Measurements from ENCODE around the gene LRRC71. TPM values are rescaled to one million over a fixed set of nuclear protein-coding genes. Genes with fewer than 3 reads are reported as not detected.

LRRC71 gene
- total and polyA plus RNA-seq, 2 experiments from 2014 or later: 0.32 TPM; not detected in 1

DNA sequence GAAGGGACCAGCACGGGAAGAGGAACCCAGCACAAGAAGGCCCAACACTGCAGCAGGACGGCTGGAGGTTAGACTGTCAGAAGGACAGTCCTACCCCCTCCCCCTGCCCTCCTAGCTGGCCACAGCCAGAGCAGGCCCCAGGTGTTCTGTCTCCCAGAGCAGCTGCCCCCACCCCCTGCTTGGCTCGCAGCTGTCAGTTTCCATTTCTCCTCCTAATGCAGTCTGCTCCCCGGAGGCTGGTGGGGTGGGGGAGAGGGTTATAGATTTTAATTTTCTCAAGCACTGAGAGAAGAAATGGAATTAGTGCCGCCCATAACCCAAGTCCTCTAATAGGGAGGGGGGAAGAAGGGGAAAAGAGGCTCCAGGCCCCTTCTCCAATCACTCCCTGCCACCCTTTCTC lies 40.0 kb upstream of the LRRC71 start:
- Histone ChIP-seq H2AFZ (no peak overlapping the region), H3K4me1 (ENCODE audit: insufficient read depth) (no peaks in the 10 kb centered on the region), H3K4me2 (ENCODE audit: unreplicated experiment) (no peak overlapping the region), H3K79me2 (ENCODE audit: insufficient read depth) (no peaks in the 10 kb centered on the region), H3K36me3 (ENCODE audit: low read depth) (no peaks in the 10 kb centered on the region), H3K9me2 (ENCODE audit: insufficient read depth) (no peaks in the 10 kb centered on the region), H3K4me3 (no peak overlapping the region), H3K27me3 (replicated peaks; ENCODE audit: insufficient read depth) (peaks cover 19% of the 10 kb centered on the region; the same call in 1 of the 2 replicates), H3F3A (ENCODE audit: insufficient read depth) (no peaks in the 10 kb centered on the region), H3K27ac (no peak overlapping the region), H3K9me3 (ENCODE audit: low read depth) (no peaks in the 10 kb centered on the region), H3K9ac (no peak overlapping the region), H4K20me1 (ENCODE audit: insufficient read depth) (no peaks in the 10 kb centered on the region)
- 72 to 81% methylated on average over 5 of the region's 5 CpGs for WGBS, 2 experiments (ENCODE audit: low coverage in 1 of 2, low lambda C conversion rate in 2 of 2, missing lambda C conversion rate in 2 of 2)
- in situ Hi-C loops (cut with MboI): loop anchor here (10.0 kb wide), 1 partner anchor 86 kb away; no protein-coding TSS in a partner anchor
- no peak for DNase-seq
- no peak for TF ChIP-seq EZH2phosphoT487 (IDR thresholded peaks at IDR 0.05; ENCODE audit: insufficient read depth, low read depth)
- TF ChIP-seq EZH2 (IDR thresholded peaks at IDR 0.05; ENCODE audit: insufficient read depth, poor library complexity, severe bottlenecking): no peak

DNA sequence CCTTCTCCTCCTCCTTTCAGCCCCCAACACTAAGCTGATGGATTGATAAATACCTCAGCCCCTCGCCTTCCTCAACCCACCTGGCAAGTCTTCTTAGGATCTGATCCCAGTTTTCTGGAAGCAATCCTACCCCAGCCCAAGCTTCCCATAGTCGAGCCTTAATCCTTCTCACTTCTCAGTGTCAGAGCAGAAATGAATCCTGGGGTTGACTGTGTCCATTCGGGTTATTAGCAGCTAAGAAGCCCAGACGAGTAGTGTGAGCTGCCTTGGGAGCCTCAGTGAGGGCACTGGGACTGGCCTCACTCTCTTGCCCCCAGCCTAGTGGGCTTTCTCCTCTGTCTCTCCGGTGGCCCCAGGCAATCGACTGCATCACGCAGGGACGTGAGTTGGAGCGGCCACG lies 39.3 kb upstream of the LRRC71 start:
- TF ChIP-seq EZH2 (IDR thresholded peaks at IDR 0.05; ENCODE audit: insufficient read depth, poor library complexity, severe bottlenecking) (no peak), EZH2phosphoT487 (IDR thresholded peaks at IDR 0.05; ENCODE audit: insufficient read depth, low read depth) (no peak)
- Histone ChIP-seq H4K20me1 (ENCODE audit: insufficient read depth) (no peaks in the 10 kb centered on the region), H3K9me3 (ENCODE audit: low read depth) (no peaks in the 10 kb centered on the region), H2AFZ (no peak overlapping the region), H3K79me2 (ENCODE audit: insufficient read depth) (no peaks in the 10 kb centered on the region), H3K27ac (no peak overlapping the region), H3K9ac (no peak overlapping the region), H3K9me2 (ENCODE audit: insufficient read depth) (no peaks in the 10 kb centered on the region), H3K36me3 (ENCODE audit: low read depth) (no peaks in the 10 kb centered on the region), H3K4me1 (ENCODE audit: insufficient read depth) (no peaks in the 10 kb centered on the region), H3K27me3 (replicated peaks; ENCODE audit: insufficient read depth) (peaks cover 19% of the 10 kb centered on the region; the same call in 1 of the 2 replicates), H3K4me2 (ENCODE audit: unreplicated experiment) (no peak overlapping the region), H3F3A (ENCODE audit: insufficient read depth) (no peaks in the 10 kb centered on the region), H3K4me3 (no peak overlapping the region)
- WGBS, 2 experiments (ENCODE audit: low coverage in 1 of 2, low lambda C conversion rate in 2 of 2, missing lambda C conversion rate in 2 of 2): 23 to 26% methylated on average over 8 to 10 of the region's 10 CpGs
- in situ Hi-C loops (cut with MboI): loop anchor here (10.0 kb wide), 1 partner anchor 86 kb away; no protein-coding TSS in a partner anchor
- DNase-seq: no peak

- in situ Hi-C loops (cut with MboI): loop anchor here (10.0 kb wide), 1 partner anchor 87 kb away; no protein-coding TSS in a partner anchor
- peaks cover 19% of the 10 kb centered on the region; the same call in 1 of the 2 replicates for H3K27me3 ChIP-seq (replicated peaks; ENCODE audit: insufficient read depth)
Measured at GRCh38 chr1:156881663-156882062, 38.8 kb upstream of the LRRC71 start.

DNA sequence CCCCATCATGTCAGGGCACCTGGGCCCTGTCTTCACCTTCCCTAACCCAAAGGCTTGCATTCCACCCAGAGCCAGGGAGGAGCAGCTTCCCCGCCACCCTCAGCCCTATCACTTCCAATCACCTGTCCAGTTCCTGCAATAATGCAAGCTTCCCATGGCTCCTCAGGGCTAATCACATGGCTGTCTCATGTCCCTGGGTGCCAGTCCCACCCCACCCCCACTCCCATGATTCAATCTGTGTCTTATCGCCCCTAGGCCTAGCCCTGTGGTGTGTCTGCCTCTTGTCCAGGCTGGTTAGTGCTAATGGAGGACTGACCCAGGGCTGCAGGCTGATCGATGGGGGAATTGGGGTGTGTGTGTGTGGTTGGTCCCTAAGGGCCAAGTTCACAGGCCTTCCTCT lies 37.9 kb upstream of the LRRC71 start:
- H2AFZ ChIP-seq: no peak overlapping the region
- no peaks in the 10 kb centered on the region for H3K36me3 ChIP-seq (ENCODE audit: low read depth)
- in situ Hi-C loops (cut with MboI): loop anchor here (10.0 kb wide), 1 partner anchor 88 kb away; no protein-coding TSS in a partner anchor
- WGBS, 2 experiments (ENCODE audit: low coverage in 1 of 2, low lambda C conversion rate in 2 of 2, missing lambda C conversion rate in 2 of 2): 50 to 66% methylated on average over 2 to 3 of the region's 3 CpGs
- DNase-seq: no peak
- H4K20me1 ChIP-seq (ENCODE audit: insufficient read depth): no peaks in the 10 kb centered on the region
- TF ChIP-seq EZH2 (IDR thresholded peaks at IDR 0.05; ENCODE audit: insufficient read depth, poor library complexity, severe bottlenecking) (no peak), EZH2phosphoT487 (IDR thresholded peaks at IDR 0.05; ENCODE audit: insufficient read depth, low read depth) (no peak)
- H3K9ac ChIP-seq: no peak overlapping the region
- H3K9me2 ChIP-seq (ENCODE audit: insufficient read depth): no peaks in the 10 kb centered on the region
- no peak overlapping the region for H3K4me3 ChIP-seq
- H3K27me3 ChIP-seq (replicated peaks; ENCODE audit: insufficient read depth): peaks cover 13% of the 10 kb centered on the region; the same call in 1 of the 2 replicates
- H3K79me2 ChIP-seq (ENCODE audit: insufficient read depth): no peaks in the 10 kb centered on the region
- no peaks in the 10 kb centered on the region for H3F3A ChIP-seq (ENCODE audit: insufficient read depth)
- no peaks in the 10 kb centered on the region for H3K9me3 ChIP-seq (ENCODE audit: low read depth)
- H3K4me1 ChIP-seq (ENCODE audit: insufficient read depth): no peaks in the 10 kb centered on the region
- H3K4me2 ChIP-seq (ENCODE audit: unreplicated experiment): no peak overlapping the region
- no peak overlapping the region for H3K27ac ChIP-seq

More at GRCh38 chr1:156881663-156882062, 38.8 kb upstream of the LRRC71 start:
- Histone ChIP-seq H2AFZ (no peak overlapping the region), H3K4me2 (ENCODE audit: unreplicated experiment) (no peak overlapping the region), H3K9ac (no peak overlapping the region), H3F3A (ENCODE audit: insufficient read depth) (no peaks in the 10 kb centered on the region), H3K27ac (no peak overlapping the region), H3K4me1 (ENCODE audit: insufficient read depth) (no peaks in the 10 kb centered on the region), H4K20me1 (ENCODE audit: insufficient read depth) (no peaks in the 10 kb centered on the region), H3K4me3 (no peak overlapping the region), H3K9me2 (ENCODE audit: insufficient read depth) (no peaks in the 10 kb centered on the region), H3K36me3 (ENCODE audit: low read depth) (no peaks in the 10 kb centered on the region), H3K9me3 (ENCODE audit: low read depth) (no peaks in the 10 kb centered on the region), H3K79me2 (ENCODE audit: insufficient read depth) (no peaks in the 10 kb centered on the region)
- 60 to 64% methylated on average over 4 of the region's 4 CpGs for whole genome bisulfite sequencing, 2 experiments (ENCODE audit: low coverage in 1 of 2, low lambda C conversion rate in 2 of 2, missing lambda C conversion rate in 2 of 2)
- DNase-seq: no peak
- no peak for TF ChIP-seq EZH2phosphoT487 (IDR thresholded peaks at IDR 0.05; ENCODE audit: insufficient read depth, low read depth)
- TF ChIP-seq EZH2 (IDR thresholded peaks at IDR 0.05; ENCODE audit: insufficient read depth, poor library complexity, severe bottlenecking): no peak
